GM11168 (cell line): ENCODE measurements around the gene TADA1.
"Not testable (repeated sequence)": the region's sequence is repeated elsewhere in the genome, so short reads cannot be mapped to it uniquely, and the experiment has no call there.

Experiments
- in situ Hi-C: fragments of 300-500 bp; cut with MboI; formaldehyde crosslinking; loops from one replicate; pipeline ENCODE4 v1.12.0; 2022; ENCODE audit warnings: low sequenced_read_pairs; ENCODE audit not compliant: unreplicated experiment

TADA1 gene

DNA sequence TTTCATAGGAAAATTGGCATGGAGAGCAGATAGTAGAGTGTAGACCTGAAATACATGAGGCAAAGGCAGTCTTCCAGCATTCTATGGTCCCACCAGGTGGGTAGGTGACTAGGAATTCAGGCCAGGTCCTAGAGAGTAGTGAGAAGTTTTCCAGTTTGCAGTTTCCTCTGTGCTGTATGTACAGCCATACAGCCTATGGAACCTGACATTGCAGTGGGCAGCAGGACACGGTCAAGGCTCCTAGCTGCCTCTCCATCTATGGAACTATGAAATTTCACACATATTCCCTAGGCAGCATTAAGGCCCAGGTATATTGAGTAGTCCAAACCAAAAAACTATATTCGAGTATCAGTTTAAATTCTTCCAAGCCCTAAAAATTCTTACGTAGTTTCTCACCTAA is 20.5 kb downstream of the TADA1 start:
- in situ Hi-C loops: no loop called here

DNA sequence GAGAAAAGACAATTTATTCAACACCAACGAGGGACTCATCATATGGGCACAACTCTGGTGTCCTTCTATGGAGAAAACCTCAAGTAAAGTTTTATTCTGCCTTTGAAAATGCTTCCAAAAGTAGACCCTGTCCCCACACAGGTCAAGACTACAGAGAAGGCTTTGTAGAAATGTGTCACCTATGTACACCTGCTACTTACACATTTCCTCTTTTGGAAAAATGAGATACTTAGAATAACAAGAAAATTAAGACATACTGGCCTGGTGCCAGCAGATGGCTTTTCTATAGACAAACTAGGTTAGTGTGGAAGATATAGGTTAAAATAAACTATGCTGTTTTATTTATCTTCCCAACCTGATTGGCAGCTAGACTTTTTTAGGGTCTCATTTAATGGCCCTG is 23.1 kb downstream of the TADA1 start:
- in situ Hi-C loops: no loop called here

DNA sequence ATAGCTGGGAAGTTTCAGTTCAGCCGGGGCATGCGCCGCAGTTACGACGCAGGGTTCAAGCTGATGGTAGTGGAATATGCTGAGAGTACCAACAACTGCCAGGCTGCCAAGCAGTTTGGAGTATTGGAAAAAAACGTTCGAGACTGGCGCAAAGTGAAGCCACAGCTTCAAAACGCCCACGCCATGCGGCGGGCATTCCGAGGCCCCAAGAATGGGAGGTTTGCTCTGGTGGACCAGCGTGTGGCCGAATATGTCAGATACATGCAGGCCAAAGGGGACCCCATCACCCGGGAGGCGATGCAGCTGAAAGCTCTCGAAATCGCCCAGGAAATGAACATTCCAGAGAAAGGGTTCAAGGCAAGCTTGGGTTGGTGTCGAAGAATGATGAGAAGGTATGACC is 26.9 kb downstream of the TADA1 start:
- in situ Hi-C loops: no loop called here

DNA sequence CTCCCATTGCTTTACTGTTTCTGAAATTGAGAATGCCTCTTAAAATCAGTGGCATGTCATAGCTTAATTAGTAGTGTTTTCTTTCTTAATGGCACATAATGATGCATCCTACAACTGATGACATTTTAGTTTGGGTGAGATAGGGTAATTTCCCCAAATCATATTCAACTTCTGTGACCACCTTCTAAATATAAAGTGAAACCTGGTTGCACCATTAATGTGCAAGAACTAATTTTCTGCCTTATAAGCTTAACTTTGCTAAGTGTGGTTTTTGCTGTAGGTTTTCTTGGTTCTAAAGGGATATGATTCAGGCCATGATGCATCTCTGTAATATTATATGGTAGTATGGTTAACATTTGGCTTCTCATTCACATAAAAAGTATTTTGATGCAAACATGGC is 27.9 kb downstream of the TADA1 start:
- in situ Hi-C loops: no loop called here

DNA sequence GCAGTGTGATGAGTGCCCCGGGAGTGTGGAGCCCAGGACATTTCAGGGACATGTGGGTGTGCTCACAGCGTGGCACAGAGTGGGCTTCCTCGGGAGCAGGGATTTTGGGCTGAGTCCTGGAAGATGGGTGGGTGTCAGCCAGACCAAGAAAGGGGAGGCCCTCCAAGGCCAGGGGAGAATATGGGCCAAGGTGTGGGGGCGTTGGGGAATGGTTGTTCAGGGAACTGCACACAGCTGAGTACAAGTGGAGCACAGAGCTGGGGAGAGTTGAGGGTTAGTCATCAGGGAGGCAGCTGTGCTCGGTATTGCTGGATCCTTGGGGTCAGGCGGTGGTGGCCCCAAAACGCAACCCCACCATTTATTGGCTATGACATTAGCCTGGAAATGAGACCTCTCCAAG is 31.3 kb downstream of the TADA1 start:
- in situ Hi-C loops: no loop called here

DNA sequence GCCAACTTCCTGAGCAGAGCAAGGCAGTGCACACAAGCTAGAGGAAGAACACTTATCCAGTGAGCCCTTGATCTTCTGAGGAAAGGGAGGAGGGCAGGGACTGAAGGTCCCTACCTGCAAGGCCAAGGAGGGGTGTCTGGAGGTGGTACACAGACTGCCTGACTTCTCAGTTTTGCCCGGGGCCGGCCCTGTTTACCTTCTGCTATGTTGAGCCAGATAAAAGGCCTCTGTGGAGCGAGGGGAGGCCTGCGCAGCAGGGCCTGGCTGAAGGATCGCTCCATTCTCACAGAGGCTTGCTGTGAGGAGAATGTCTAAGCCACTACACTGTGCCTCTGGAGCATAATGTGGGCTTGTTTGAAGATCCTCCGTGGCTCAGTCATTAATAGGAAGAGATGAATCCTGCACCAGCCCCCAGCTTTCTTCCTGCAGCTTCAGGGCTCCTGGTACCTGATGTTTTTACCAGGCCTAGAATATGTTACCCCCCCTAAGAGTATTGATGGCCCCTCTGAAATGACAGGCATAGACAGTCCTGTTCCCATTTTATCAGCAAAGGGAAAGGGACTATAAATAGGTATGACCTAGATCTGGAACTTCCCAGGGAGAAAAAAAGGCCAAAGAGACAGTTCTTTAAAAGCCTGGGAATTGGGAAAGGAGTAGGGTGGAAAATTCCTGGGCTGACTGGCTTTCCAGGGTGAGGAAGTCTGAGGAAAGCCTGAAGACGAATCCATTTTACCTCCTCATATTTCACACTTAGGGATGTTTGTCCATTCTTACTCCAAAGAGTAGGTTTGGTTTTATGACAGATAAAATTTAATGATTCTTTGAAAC is 32.1 kb downstream of the TADA1 start:
- in situ Hi-C loops: no loop called here

DNA sequence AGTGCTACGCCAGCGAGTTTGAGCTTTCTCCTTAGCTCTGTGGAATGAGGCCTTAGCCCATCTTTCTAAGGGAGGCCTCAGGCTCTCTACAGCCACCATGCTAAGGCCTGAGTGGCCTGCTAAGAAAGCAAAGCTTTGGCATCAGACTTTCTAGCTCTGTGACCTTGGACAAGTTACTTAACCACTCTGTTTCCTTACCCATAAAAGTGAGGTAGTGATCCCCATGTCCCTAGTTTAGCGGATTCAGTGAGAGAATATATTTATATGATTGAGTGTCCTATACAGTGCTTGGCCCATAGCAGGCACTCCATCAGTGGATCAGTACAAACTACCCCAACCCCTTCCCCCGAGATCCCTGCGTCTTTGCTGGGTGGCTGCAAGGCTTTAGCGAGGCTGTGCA is 32.7 kb downstream of the TADA1 start:
- in situ Hi-C loops: no loop called here

DNA sequence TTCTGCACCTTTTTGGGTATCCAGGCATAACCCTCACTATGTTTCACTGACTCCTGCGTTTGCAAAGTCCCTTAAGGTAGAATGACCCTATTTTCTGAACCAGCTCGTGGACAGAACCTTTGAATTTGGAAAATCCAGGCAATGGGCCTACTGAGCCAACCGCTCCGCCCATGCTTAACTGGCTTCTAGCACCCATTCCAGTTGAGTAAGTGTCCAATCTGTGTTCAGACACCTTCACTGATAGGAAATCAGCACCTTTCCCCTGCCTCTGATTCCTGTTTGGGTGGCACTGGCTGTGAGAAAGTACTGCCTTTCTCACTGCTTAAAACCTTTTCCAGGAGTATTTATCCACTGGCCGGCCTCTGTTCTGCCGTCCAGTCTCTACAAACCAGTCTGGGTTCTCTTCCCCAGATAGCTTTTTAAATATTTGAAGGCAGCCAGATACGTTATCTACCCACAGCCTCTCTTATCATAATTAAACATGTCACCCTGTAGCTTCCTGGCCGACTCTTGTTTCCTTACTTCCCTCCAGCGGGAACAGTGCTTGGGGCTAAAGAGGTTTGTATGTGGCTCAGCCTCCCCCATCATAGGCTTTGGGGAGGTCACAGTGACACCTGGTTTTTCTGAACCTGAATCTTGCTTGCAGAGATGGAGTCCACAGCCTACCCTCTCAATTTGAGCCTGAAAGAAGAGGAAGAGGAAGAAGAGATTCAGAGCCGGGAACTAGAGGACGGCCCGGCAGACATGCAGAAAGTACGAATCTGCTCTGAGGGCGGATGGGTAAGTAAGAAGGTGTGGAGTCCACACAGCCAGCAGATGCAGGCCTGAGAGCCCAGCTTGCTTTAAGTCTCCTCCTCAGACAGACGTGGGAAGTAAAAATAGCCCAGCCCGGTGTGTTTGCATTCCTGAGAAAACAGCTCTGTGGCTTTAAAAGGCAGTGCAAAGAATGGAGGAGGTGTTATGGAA is 35.5 kb downstream of the TADA1 start:
- in situ Hi-C loops: no loop called here

DNA sequence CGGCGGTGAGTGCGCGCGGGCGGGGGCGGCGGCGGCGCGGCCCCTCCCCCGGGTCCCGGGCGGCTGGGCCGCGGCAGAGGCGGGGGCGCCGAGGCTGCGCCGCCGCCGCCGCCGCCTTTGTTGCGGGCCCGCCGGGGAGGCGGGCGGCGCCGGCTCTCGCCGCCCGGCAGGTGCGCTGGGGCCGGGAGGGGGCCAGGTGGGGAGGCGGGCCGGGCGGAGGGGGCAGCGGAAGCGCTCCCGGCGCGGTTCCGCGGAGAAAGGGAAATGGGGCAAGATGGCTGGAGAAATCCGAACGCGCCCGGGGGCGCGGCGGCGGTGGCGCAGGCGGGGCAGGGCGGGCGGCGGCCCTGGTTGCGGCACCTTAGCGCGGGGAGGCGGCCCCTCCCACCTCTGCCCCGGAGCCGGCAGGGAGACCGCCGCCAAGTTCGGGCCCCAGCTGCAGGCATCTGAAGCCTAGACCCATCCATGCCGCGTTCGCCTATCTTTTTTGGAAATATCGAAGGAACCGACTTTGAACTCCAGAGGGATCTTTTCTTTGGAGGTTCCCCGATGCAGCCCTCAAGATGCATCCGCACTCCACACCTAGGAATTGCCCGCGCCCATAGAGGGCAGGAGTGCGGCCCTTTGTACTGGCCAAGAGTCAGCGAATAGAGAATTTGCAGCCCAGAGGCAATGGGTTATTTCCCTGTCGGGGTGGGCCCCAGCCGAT is 36.3 kb downstream of the TADA1 start:
- in situ Hi-C loops: no loop called here

DNA sequence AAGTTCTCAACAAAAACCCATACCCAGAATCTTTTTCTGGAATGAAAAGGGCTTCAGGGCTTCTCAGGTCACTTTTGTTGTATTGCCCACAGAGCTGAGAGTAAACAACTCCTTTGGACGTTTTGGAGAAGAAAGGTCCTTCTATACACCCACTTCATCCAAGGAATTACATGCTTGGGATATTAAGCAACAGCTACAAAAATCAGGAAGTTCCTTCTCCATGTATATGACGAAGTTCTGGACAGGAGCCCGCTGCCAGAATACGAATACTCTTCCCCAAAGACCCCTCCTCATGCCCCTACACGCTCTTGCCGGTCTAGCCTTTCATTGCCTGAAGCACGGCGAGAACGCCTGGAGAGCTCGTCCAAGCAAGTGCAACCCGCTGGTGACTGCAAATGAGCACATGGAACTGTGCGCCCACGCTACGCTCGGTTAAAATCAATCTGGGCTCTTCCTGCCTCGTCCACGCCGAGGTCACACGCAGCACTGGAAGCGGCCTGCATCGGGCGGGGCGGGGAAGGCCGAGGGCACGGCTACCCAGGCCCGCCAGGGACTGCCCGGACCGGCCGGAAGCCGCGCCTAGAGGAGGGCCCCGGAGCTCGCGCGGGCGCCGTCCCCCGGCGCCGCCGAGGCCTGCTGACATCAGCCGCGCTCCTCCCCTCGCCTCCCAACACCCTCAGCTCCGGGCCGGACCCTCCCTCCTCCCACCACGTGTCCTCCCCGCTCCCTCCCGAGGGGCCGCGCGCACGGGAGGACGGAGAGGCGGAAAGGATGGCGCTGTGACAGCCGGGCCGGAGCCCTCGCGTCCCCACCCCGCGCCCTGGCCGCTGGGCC is 37.1 kb downstream of the TADA1 start, which contains the start of gene POGK:
Gene POGK, plus strand, starts transcription at position 710 of the 834 bp plus-strand sequence. CDS start 1,482 bp downstream, outside the sequence.
- in situ Hi-C loops: no loop called here

DNA sequence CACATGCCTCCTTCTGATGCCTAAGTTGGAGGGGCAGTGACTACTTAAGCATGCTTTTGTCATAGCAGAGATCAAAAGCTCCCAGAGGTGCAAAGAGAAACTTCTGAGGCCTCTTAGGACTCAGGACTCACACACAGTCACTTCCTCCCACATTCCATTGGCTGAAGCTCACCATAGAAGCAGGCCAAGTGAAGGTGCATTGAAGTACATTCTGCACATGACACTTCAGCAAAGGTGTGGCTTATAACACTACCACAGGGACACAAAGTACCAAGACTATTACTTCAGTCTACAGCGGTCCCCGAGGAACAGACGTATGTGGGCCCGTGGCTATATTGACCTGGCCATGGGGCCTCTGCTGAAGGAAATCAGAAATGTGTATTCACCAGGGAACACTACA is 39.3 kb downstream of the TADA1 start:
- in situ Hi-C loops: no loop called here

DNA sequence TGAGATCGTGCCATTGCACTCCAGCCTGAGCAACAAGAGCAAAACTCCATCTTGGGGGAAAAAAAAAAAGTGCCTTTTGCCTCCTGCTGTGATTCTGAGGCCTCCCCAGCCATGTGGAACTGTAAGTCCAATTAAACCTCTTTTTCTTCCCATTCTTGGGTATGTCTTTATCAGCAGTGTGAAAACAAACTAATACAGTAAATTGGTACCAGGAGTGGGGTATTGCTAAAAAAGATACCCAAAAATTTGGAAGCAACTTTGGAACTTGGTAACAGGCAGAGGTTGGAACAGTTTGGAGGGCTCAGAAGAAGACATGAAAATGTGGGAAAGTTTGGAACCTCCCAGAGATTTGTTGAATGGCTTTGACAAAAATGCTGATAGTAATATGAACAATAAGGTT is 46.3 kb downstream of the TADA1 start:
- in situ Hi-C loops: not testable (repeated sequence)

DNA sequence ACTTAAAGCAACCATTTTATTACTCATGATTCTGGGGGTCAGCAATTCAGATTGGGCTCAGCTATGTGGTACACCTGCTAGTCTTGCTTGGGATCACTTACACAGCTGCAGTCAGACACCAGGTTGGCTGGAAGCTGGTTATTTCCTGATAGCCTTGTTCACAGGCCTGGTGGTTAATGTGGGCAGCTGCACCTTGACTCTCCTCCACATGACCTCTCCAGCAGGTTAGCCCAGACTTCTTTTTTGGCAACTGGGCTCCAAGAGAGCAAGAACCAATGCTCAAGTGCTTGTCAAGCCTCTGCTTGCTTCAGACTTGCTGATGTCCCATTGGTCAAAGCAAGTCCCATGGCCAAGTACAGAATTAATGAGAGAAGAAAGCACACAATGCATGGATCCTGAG is 48.6 kb downstream of the TADA1 start:
- in situ Hi-C loops: no loop called here

DNA sequence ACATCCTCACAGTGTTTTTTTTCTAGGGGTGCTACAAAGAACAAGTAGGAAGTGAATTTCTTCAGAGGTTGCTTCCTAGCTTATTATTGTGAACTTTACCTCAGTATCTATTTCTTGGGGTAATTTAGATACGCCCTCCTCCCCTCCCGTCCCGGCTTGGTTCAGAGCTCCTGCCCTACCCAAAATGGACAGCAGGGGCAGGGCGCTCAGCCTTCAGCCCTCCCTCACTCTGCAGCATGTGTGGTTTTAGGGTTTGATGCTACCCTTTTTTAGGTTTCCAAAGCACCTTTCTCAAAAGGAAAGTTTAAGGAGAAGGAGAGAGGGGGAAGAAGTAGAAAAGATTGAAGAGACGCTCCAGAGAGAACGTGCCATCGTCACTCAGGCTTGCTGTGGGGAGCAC is 53.7 kb downstream of the TADA1 start:
- in situ Hi-C loops: no loop called here

DNA sequence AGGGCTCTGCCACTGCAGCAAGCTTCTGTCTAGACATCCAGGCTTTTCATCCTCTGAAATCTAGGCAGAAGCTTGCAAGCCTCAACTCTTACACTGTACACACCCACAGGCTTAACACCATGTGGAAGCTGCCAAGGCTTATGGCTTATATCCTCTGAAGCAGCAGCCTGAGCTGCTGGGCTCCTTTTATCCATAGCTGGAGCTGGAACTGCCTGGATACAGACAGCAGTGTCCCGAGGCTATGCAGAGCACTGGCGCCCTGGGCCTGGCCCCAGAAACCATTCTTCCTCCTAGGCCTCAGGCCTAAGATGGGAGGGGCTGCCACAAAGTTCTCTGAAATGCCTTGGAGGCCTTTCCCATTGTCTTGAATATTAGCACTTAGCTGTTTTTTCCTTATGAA is 56.1 kb downstream of the TADA1 start:
- in situ Hi-C loops: no loop called here

DNA sequence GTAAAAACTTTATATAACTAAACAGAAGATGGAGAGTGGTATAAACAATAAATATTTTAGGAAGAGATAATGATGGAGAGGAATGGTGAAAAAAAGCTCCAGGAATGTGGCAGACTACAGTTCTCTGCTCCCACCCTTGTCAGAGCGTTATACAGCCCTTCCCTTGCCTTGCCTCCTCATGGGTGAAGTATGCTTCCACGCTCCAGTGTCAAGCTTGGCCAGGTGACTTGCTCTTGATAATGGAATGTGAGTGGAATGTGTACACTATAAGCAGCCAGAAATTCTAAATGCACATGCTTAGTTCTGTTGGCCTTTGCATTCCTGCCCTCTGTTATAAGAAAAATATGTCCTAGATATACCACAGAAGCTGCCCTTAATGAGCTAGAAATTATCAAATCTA is 61.5 kb downstream of the TADA1 start:
- in situ Hi-C loops: no loop called here

DNA sequence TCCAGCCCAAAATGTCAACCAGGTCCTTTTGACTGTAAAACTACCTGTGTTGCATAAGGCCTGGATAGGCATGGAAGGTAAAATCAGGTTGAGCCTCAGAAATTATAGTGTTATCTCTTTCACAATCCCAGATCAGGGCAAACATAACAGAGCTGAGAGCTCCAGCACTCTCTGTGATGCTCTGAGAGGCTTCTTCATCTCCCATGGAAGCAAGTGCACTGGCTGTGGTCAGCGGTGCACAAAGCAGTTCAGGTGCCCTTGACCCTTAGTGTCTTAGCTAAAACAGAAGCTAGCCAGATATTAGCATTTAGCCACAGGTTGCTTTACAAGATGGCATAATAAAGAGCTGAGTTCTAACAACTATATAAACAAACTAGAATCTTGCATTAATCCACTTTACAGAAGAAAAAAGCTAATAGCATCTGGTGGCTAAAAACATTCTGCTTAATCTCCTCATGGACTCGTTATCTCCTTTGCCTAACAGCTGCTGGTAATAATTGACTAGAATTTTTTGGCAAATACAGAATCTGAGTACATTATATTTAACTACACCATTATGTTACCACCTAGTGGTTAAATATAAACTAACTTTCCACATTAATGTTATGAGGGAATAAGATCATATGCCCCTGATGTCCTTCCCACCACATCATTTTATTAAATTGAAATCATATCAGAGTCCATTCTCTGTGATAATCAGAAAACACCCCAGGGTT is 62.4 kb downstream of the TADA1 start:
- in situ Hi-C loops: no loop called here

DNA sequence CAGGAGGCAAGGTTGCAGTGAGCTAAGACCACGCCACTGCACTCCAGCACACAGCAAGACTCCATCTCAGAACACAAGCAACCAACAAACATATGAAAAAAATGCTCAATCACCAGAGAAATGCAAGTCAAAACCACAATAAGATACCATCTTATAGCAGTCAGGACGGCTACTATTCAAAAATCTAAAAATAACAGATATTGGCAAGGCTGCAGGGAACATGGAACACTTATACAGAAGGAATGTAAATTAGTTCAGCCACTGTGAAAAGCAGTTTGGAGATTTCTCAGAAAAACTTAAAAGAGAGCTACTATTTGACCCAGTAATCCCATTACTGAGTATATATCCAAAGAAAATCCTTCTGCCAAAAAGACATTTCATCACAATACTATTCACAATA is 64.4 kb downstream of the TADA1 start:
- in situ Hi-C loops: no loop called here

DNA sequence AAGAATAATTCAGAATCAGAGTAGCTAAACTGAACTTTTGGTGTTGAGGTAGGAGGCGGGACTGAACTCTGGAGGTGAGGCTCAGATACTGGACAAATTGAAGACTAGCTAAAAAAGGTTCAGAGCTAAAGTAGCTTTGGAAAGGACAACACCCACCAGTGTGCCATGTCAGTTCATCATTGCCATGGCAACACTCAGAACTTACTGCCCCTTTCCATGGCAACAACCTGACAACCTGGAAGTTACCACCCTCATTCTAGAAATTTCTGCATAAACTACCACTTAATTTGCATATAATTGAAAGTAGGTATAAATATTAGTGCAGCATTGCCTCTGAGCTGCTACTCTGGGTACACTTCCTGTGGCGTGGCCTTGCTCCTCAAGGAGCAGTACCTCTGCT is 67.1 kb downstream of the TADA1 start:
- in situ Hi-C loops: no loop called here
